Mesendoderm (in vitro differentiated cells): ENCODE measurements around the gene CAP2.
"Not testable (repeated sequence)": the region's sequence is repeated elsewhere in the genome, so short reads cannot be mapped to it uniquely, and the experiment has no call there.

ENCODE experiments used
- DNase-seq: peaks from one replicate; pipeline ENCODE4 v3.0.0; 2013
- H2AK5ac ChIP-seq: 2 replicates; pipeline ENCODE4 v1.6.1; 2013; ENCODE audit warnings: low read length, inconsistent platforms
- H2BK120ac ChIP-seq: 2 replicates; pipeline ENCODE4 v1.6.1; 2013; ENCODE audit warnings: low read depth, mild to moderate bottlenecking, low read length, moderate library complexity, mixed read lengths
- H2BK15ac ChIP-seq: replicated peaks from 2 replicates; pipeline ENCODE4 v1.6.1; 2013; ENCODE audit warnings: low read depth, mild to moderate bottlenecking, moderate library complexity
- H2BK5ac ChIP-seq: 2 replicates; pipeline ENCODE4 v1.6.1; 2013; ENCODE audit warnings: low read length, inconsistent platforms
- H3K18ac ChIP-seq: 2 replicates; pipeline ENCODE4 v1.6.1; 2013; ENCODE audit warnings: mild to moderate bottlenecking, low read length, mixed read lengths
- H3K23ac ChIP-seq: one replicate; pipeline ENCODE4 v1.6.1; 2013; ENCODE audit warnings: low read length
- H3K27ac ChIP-seq: 2 replicates; pipeline ENCODE4 v1.5.1; 2013; ENCODE audit warnings: low read depth, mild to moderate bottlenecking, inconsistent platforms, low read length, moderate library complexity
- H3K27me3 ChIP-seq: 2 replicates; pipeline ENCODE4 v1.6.1; 2013; ENCODE audit warnings: low read length, control low read depth, mild to moderate bottlenecking, inconsistent platforms; ENCODE audit not compliant: insufficient read depth, poor library complexity
- H3K36me3 ChIP-seq: 2 replicates; pipeline ENCODE4 v1.6.1; 2013; ENCODE audit warnings: low read length, inconsistent platforms; ENCODE audit not compliant: control insufficient read depth, insufficient read depth
- H3K4ac ChIP-seq: one replicate; pipeline ENCODE4 v1.6.1; 2013; ENCODE audit warnings: low read depth, mild to moderate bottlenecking, low read length, moderate library complexity
- H3K4me1 ChIP-seq: 2 replicates; pipeline ENCODE4 v1.6.1; 2013; ENCODE audit warnings: low read depth, low read length, inconsistent platforms; ENCODE audit not compliant: control insufficient read depth
- H3K4me2 ChIP-seq: 2 replicates; pipeline ENCODE4 v1.6.1; 2013; ENCODE audit warnings: low read length
- H3K4me3 ChIP-seq: 2 replicates; pipeline ENCODE4 v1.5.1; 2013; ENCODE audit warnings: mild to moderate bottlenecking, low read length
- H3K56ac ChIP-seq: one replicate; pipeline ENCODE4 v1.6.1; 2013; ENCODE audit warnings: low read length
- H3K79me1 ChIP-seq: 2 replicates; pipeline ENCODE4 v1.6.1; 2013; ENCODE audit warnings: low read length, inconsistent platforms
- H3K79me2 ChIP-seq: 2 replicates; pipeline ENCODE4 v1.6.1; 2013; ENCODE audit warnings: mild to moderate bottlenecking, low read length; ENCODE audit not compliant: control insufficient read depth, insufficient read depth
- H3K9ac ChIP-seq: 2 replicates; pipeline ENCODE4 v1.6.1; 2013; ENCODE audit warnings: low read length, inconsistent platforms
- H4K5ac ChIP-seq: one replicate; pipeline ENCODE4 v1.6.1; 2013; ENCODE audit warnings: low read length
- H4K8ac ChIP-seq: one replicate; pipeline ENCODE4 v1.6.1; 2013; ENCODE audit warnings: low read depth, mild to moderate bottlenecking, control low read depth, low read length, moderate library complexity
- WGBS: extraction: QIAGEN DNeasy Blood & Tissue Kit; methylation state at CpG from one replicate; pipeline ENCODE4 v1.1.7; 2013; ENCODE audit warnings: low lambda C conversion rate, missing lambda C conversion rate; ENCODE audit not compliant: insufficient coverage; ENCODE audit errors: extremely low coverage; 5-methylcytosine and 5-hydroxymethylcytosine counted together

CAP2 gene

DNA sequence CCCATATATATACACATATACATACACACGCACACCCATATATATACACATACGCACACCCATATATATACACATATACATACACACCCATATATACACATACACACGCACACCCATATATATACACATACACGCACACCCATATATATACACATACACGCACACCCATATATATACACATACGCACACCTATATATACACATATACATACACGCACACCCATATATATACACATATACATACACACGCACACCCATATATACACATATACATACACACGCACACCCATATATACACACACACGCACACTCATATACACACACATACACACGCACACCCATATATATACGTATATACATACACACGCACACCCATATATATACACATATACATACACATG is 193.2 kb downstream of the CAP2 start:
- not testable (repeated sequence) for H2BK120ac ChIP-seq, H3K36me3 ChIP-seq, H3K27ac ChIP-seq, H2BK5ac ChIP-seq, H3K79me2 ChIP-seq, H3K27me3 ChIP-seq, H3K4me1 ChIP-seq, H2BK15ac ChIP-seq, H3K9ac ChIP-seq, H4K5ac ChIP-seq, H3K79me1 ChIP-seq, DNase-seq, H3K23ac ChIP-seq, H4K8ac ChIP-seq, H3K4me3 ChIP-seq, H3K4ac ChIP-seq, H3K4me2 ChIP-seq, H3K56ac ChIP-seq, H2AK5ac ChIP-seq, H3K18ac ChIP-seq
- 98% methylated on average over 13 of the region's 13 CpGs for WGBS

DNA sequence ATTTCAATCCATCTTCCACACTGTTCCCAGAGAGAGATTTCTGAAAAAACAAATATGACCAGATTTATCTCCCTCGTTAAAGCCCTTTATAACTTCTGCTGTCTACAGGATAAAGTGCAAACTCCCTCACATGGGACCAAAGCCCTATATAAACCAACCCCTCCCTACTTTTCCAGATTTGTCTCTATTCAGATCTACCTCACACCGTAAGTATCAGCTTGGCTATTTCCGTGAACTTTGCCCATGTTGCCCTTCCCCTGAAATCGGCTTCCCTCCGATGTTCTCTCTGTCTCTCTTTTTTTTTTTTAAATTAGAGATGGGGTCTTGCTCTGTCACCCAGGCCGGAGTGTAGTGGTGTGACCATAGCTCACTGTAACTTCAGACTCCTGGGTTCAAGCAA is 194.6 kb downstream of the CAP2 start:
- Histone ChIP-seq H3K4me2 (no peak overlapping the region), H3K36me3 (no peaks in the 10 kb centered on the region), H3K79me2 (no peaks in the 10 kb centered on the region), H2BK15ac (no peak overlapping the region), H2BK5ac (no peak overlapping the region), H3K27me3 (no peaks in the 10 kb centered on the region), H4K5ac (no peak overlapping the region), H3K9ac (no peak overlapping the region), H3K18ac (no peak overlapping the region), H3K79me1 (no peaks in the 10 kb centered on the region), H2AK5ac (no peak overlapping the region), H3K23ac (no peak overlapping the region), H3K4me3 (no peak overlapping the region), H3K27ac (no peak overlapping the region), H3K56ac (no peak overlapping the region), H3K4ac (no peak overlapping the region), H3K4me1 (no peaks in the 10 kb centered on the region), H4K8ac (no peak overlapping the region), H2BK120ac (no peak overlapping the region)
- DNase-seq: no peak
- WGBS: no CpG with 5 or more reads among the region's 6 CpGs

DNA sequence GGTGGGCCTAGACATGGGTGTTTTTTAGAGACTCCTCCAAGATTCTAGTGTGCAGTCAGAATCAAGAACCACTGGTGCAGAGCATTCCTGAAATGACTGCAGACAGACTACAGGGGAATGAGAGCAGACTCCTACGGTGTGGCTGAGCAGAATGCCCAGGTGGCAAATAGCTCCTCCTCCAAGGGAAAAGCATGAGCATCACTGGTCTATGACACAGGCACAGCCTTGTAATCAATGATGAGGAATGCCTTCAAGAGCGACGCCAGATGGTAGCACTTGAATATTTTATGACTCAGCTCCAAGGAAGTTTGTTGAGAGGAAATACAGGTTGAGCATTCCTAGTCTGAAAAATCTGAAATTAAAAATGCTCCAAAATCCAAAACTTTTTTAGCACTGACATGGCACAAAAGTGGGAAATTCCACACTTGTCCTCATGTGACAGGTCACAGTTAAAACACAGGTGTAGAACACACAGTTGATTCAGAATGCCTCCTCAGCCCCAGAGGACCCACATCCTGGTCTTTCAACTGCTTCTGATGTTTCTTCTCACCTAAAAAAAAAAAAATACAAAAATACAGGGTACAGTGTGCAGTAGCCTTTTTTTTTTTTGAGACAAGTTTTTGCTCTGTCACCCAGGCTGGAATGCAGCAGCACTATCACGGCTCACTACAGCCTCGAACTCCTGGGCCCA is 196.2 kb downstream of the CAP2 start:
- Histone ChIP-seq H3K9ac (no peak overlapping the region), H3K36me3 (no peaks in the 10 kb centered on the region), H3K79me2 (no peaks in the 10 kb centered on the region), H3K18ac (no peak overlapping the region), H3K79me1 (no peaks in the 10 kb centered on the region), H3K4ac (no peak overlapping the region), H4K8ac (no peak overlapping the region), H3K4me1 (no peaks in the 10 kb centered on the region), H2AK5ac (no peak overlapping the region), H3K27ac (no peak overlapping the region), H2BK15ac (no peak overlapping the region), H3K4me2 (no peak overlapping the region), H4K5ac (no peak overlapping the region), H3K4me3 (no peak overlapping the region), H2BK120ac (no peak overlapping the region), H3K27me3 (no peaks in the 10 kb centered on the region), H3K23ac (no peak overlapping the region), H3K56ac (no peak overlapping the region), H2BK5ac (no peak overlapping the region)
- DNase-seq: peak; percentile 76
- WGBS: no CpG with 5 or more reads among the region's 5 CpGs

DNA sequence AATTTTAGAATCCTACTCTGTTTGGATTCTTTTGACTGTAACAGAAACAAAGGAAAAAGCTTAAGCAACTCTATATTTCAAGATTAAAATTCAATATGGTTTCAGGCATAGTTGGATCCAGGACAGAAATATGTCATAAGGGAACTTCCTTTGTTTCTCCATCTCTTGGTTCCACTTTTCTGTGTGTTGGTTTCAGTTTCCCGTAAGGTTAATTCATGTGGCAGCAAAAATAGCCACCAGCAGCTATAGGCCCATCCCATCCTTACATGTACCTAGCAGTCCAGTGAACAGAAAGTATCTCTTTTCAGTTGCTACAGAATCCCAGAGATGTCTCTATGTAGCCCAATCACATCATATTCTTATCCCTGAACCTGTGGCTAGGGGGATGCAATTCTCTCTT is 197.9 kb downstream of the CAP2 start:
- Histone ChIP-seq H3K36me3 (no peaks in the 10 kb centered on the region), H4K8ac (no peak overlapping the region), H2BK15ac (no peak overlapping the region), H3K4me3 (no peak overlapping the region), H3K56ac (no peak overlapping the region), H4K5ac (no peak overlapping the region), H2BK5ac (no peak overlapping the region), H2AK5ac (no peak overlapping the region), H3K9ac (no peak overlapping the region), H3K27me3 (no peaks in the 10 kb centered on the region), H3K23ac (no peak overlapping the region), H3K79me2 (no peaks in the 10 kb centered on the region), H2BK120ac (no peak overlapping the region), H3K4me2 (no peak overlapping the region), H3K4me1 (no peaks in the 10 kb centered on the region), H3K18ac (no peak overlapping the region), H3K4ac (no peak overlapping the region), H3K79me1 (no peaks in the 10 kb centered on the region), H3K27ac (no peak overlapping the region)
- no CpG with 5 or more reads among the region's 1 CpG for WGBS
- no peak for DNase-seq

DNA sequence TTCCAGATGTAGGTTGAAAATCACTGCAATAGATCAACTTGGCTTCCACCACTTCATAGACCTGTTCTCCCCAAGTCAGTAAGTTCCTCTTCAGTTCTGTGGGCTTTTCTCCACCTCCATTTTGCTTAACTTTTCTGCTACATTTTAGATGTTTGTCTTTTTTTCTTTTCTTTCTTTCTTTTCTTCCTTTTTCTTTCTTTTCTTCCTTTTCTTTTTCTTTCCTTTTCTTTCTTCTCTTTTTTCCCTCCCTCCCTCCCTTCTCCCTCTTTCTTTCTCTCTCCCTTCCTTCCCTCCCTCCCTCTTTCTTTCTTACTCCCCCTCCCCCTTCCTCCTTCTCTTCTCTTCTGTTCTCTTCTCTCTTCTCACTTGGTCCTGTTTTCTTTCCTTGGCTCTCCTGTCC is 199.9 kb downstream of the CAP2 start:
- no peaks in the 10 kb centered on the region for H3K36me3 ChIP-seq
- no peak overlapping the region for H2BK15ac ChIP-seq
- H2BK120ac ChIP-seq: no peak overlapping the region
- no peak overlapping the region for H3K56ac ChIP-seq
- no peak overlapping the region for H2AK5ac ChIP-seq
- no peak overlapping the region for H3K4me2 ChIP-seq
- H3K18ac ChIP-seq: no peak overlapping the region
- H3K9ac ChIP-seq: no peak overlapping the region
- no peak overlapping the region for H3K23ac ChIP-seq
- no peak overlapping the region for H3K4ac ChIP-seq
- DNase-seq: no peak
- H4K8ac ChIP-seq: no peak overlapping the region
- no peak overlapping the region for H4K5ac ChIP-seq
- no peaks in the 10 kb centered on the region for H3K79me2 ChIP-seq
- no peaks in the 10 kb centered on the region for H3K27me3 ChIP-seq
- no peaks in the 10 kb centered on the region for H3K79me1 ChIP-seq
- no peak overlapping the region for H3K27ac ChIP-seq
- no peak overlapping the region for H2BK5ac ChIP-seq
- no peak overlapping the region for H3K4me3 ChIP-seq
- no peaks in the 10 kb centered on the region for H3K4me1 ChIP-seq

DNA sequence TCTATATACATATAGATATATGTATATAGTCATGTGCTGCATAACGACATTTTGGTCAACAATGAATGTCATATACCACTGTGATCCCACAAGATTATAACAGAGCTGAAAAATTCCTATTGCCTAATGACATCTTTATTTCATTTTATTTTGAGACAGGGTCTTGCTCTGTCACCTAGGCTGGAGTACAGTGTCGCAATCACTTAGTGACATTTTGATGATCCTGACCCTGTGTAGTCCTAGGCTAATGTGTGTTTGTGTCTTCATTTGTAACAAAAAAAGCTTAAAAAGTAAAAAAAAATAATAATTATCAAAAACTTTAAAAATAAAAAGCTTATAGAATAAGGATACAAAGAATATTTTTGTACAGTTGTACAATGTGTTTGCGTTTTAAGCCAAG is 202.7 kb downstream of the CAP2 start:
- no peak overlapping the region for H2BK5ac ChIP-seq
- no peak overlapping the region for H3K9ac ChIP-seq
- H3K27ac ChIP-seq: no peak overlapping the region
- H3K23ac ChIP-seq: no peak overlapping the region
- WGBS: no CpG with 5 or more reads among the region's 3 CpGs
- no peak overlapping the region for H3K18ac ChIP-seq
- H2BK15ac ChIP-seq: no peak overlapping the region
- no peak overlapping the region for H2BK120ac ChIP-seq
- no peak overlapping the region for H2AK5ac ChIP-seq
- no peak overlapping the region for H3K4me2 ChIP-seq
- H3K4me3 ChIP-seq: no peak overlapping the region
- H3K27me3 ChIP-seq: no peaks in the 10 kb centered on the region
- no peak overlapping the region for H3K56ac ChIP-seq
- H3K79me2 ChIP-seq: no peaks in the 10 kb centered on the region
- H3K79me1 ChIP-seq: no peaks in the 10 kb centered on the region
- no peaks in the 10 kb centered on the region for H3K36me3 ChIP-seq
- DNase-seq: no peak
- H4K8ac ChIP-seq: no peak overlapping the region
- no peak overlapping the region for H4K5ac ChIP-seq
- no peaks in the 10 kb centered on the region for H3K4me1 ChIP-seq
- no peak overlapping the region for H3K4ac ChIP-seq
